Endothelial cell of umbilical vein (primary cell): ENCODE measurements around the gene ZNF385C. TPM values are rescaled to one million over a fixed set of nuclear protein-coding genes. Genes with fewer than 3 reads are reported as not detected.

Experiments
- BruUV-seq: library from RNA; stranded (reverse); fragments of 400-500 nt; replicated peaks from 2 replicates; lab custom pipeline; 2021; lab: Mats Ljungman, UMichigan
- CTCF ChIA-PET: fragments of 300-600, 350-600 bp; sonication (Branson Sonifier 250); formaldehyde crosslinking; loops from one replicate; lab custom pipeline; 2021; ENCODE audit warnings: antibody characterized with exemption, inconsistent platforms; lab: Charles Lee
- POLR2A ChIA-PET: fragments of 300-600, 350-600 bp; sonication (Branson Sonifier 250); formaldehyde crosslinking; loops from one replicate; lab custom pipeline; 2021; ENCODE audit warnings: antibody characterized with exemption, inconsistent platforms; lab: Charles Lee
- DNase-seq: peaks from one replicate; pipeline ENCODE4 v3.0.0-alpha.2; 2011; ENCODE audit warnings: low read depth, low spot score
- FAIRE-seq: peaks from 2 replicates; lab custom pipeline; 2011; peaks lifted over from hg19 to GRCh38; lab: Jason Lieb, UNC
- H2AFZ ChIP-seq: 2 replicates; pipeline ENCODE4 v1.6.0; 2012; ENCODE audit warnings: low read depth, low read length, control low read depth, inconsistent platforms
- H3K27ac ChIP-seq: 2 replicates; pipeline ENCODE4 v1.5.1; 2011; ENCODE audit warnings: low read depth, mild to moderate bottlenecking, control low read depth, low read length, moderate library complexity; ENCODE audit not compliant: insufficient read depth
- H3K27me3 ChIP-seq, 2 experiments: 2 replicates each; pipeline versions ENCODE4 v1.6.0 to v1.6.1; 2011; ENCODE audit warnings: low read length in 2 of 2, mixed read lengths in 1 of 2; ENCODE audit not compliant: control insufficient read depth in 2 of 2, insufficient read depth in 2 of 2
- H3K36me3 ChIP-seq, 2 experiments: 2 replicates in 1 of 2; 3 replicates in 1 of 2; pipeline ENCODE4 v1.5.1; 2011; ENCODE audit warnings: low read length in 2 of 2, mild to moderate bottlenecking in 1 of 2, moderate library complexity in 1 of 2; ENCODE audit not compliant: control insufficient read depth in 2 of 2, insufficient read depth in 2 of 2; ENCODE audit errors: extremely low read depth in 1 of 2
- H3K4me1 ChIP-seq: 3 replicates; pipeline ENCODE4 v1.5.1; 2011; ENCODE audit warnings: mild to moderate bottlenecking, low read length; ENCODE audit not compliant: control insufficient read depth, insufficient read depth; ENCODE audit errors: extremely low read depth
- H3K4me2 ChIP-seq: 2 replicates; pipeline ENCODE4 v1.6.1; 2011; ENCODE audit warnings: low read length, control low read depth, mixed read lengths; ENCODE audit not compliant: insufficient read depth
- H3K4me3 ChIP-seq, 3 experiments: fragments of 200-600 bp in 1 of 3; sonication (generic), shearing (Covaris generic) in 1 of 3; replicated peaks in 1 of 3; 2 replicates each; pipeline ENCODE4 v1.5.1; 2011 to 2016; ENCODE audit warnings: control low read depth in 3 of 3, low read length in 3 of 3, mild to moderate bottlenecking in 2 of 3, inconsistent platforms in 1 of 3, low read depth in 1 of 3, moderate library complexity in 1 of 3; ENCODE audit not compliant: insufficient read depth in 1 of 3
- H3K79me2 ChIP-seq: 2 replicates; pipeline ENCODE4 v1.6.0; 2012; ENCODE audit warnings: low read length, inconsistent platforms; ENCODE audit not compliant: control insufficient read depth, insufficient read depth
- H3K9ac ChIP-seq: replicated peaks from 2 replicates; pipeline ENCODE3; 2011; ENCODE audit warnings: low read length, control low read depth; ENCODE audit not compliant: insufficient read depth; ENCODE audit errors: extremely low read depth
- H3K9me1 ChIP-seq: replicated peaks from 3 replicates; pipeline ENCODE4 v1.6.0; 2011; ENCODE audit warnings: mild to moderate bottlenecking, low read length; ENCODE audit not compliant: control insufficient read depth, insufficient read depth; ENCODE audit errors: extremely low read depth
- H3K9me3 ChIP-seq: replicated peaks from 2 replicates; pipeline ENCODE4 v1.5.1; 2012; ENCODE audit warnings: low read length, inconsistent platforms; ENCODE audit not compliant: control insufficient read depth, insufficient read depth
- H4K20me1 ChIP-seq: replicated peaks from 2 replicates; pipeline ENCODE3; 2011; ENCODE audit warnings: mild to moderate bottlenecking, low read length; ENCODE audit not compliant: control insufficient read depth, insufficient read depth; ENCODE audit errors: extremely low read depth
- EZH2 ChIP-seq: IDR thresholded peaks from 2 replicates; pipeline ENCODE4 v1.6.1; 2012; ENCODE audit warnings: borderline replicate concordance, low read depth, mild to moderate bottlenecking, moderate library complexity, low read length, inconsistent platforms; ENCODE audit not compliant: severe bottlenecking
- FOS ChIP-seq: IDR thresholded peaks from 2 replicates; pipeline ENCODE4 v1.6.1; 2011; ENCODE audit warnings: mild to moderate bottlenecking, low read length, moderate library complexity, borderline replicate concordance; ENCODE audit not compliant: insufficient read depth
- GATA2 ChIP-seq: IDR thresholded peaks from 2 replicates; pipeline ENCODE4 v1.7.0; 2011; ENCODE audit warnings: low read depth, mild to moderate bottlenecking, moderate library complexity, mixed read lengths, low read length; ENCODE audit not compliant: insufficient read length, insufficient read depth
- JUN ChIP-seq: IDR thresholded peaks from 2 replicates; pipeline ENCODE4 v1.6.1; 2011; ENCODE audit warnings: borderline replicate concordance, low read depth; ENCODE audit not compliant: insufficient read length, insufficient read depth
- MYC ChIP-seq: IDR thresholded peaks from one replicate; pipeline ENCODE4 v1.6.1; 2011; ENCODE audit warnings: mild to moderate bottlenecking, low read depth, low read length
- POLR2A ChIP-seq: IDR thresholded peaks from 2 replicates; pipeline ENCODE4 v1.6.1; 2012; ENCODE audit warnings: low read depth, mild to moderate bottlenecking, control low read depth, low read length
- POLR2AphosphoS5 ChIP-seq: IDR thresholded peaks from 2 replicates; pipeline ENCODE4 v1.6.1; 2012; ENCODE audit warnings: low read depth, mild to moderate bottlenecking, control low read depth, low read length, moderate library complexity; ENCODE audit not compliant: insufficient read depth
- dilution Hi-C: fragments of 300-500 bp; cut with MboI; formaldehyde crosslinking; loops from one replicate; pipeline ENCODE4 v1.15.0; 2019; ENCODE audit warnings: low sequenced_read_pairs; ENCODE audit not compliant: extremely low pct_ligation_motif_present
- intact Hi-C: fragments of 100-400 bp; cut with micrococcal nuclease; formaldehyde crosslinking; loops from one replicate; pipeline ENCODE4 v1.10.0; 2022
- polyA plus RNA-seq, 4 experiments: library from polyadenylated mRNA; depleted of rRNA in 3 of 4; stranded (reverse) in 3 of 4; unstranded in 1 of 4; fragments of >200 nt; gene quantifications; 2 replicates each; pipeline versions ENCODE4 v1.2.1 to v1.2.3, GENCODE V29; 2011 to 2012; ENCODE audit warnings: missing spikeins in 1 of 4
- total RNA-seq: library from RNA; stranded (reverse); gene quantifications from 2 replicates; pipeline ENCODE4 v1.2.3, GENCODE V29; 2021
- TF ChIP-seq, protein P1 (sequence below): IDR thresholded peaks from 2 replicates; pipeline ENCODE4 v1.6.1; 2011; ENCODE audit not compliant: insufficient read depth, insufficient read length
- TF ChIP-seq, protein P2 (sequence below), 2 donors: IDR thresholded peaks; 1 replicate in 1 of 2; 2 replicates in 1 of 2; pipeline ENCODE4 v1.5.1; 2011; ENCODE audit warnings: low read length in 2 of 2, mild to moderate bottlenecking in 2 of 2, moderate library complexity in 2 of 2, control low read depth in 1 of 2, inconsistent platforms in 1 of 2, low read depth in 1 of 2; ENCODE audit not compliant: insufficient read depth in 1 of 2; ENCODE audit errors: extremely low read depth in 1 of 2

The ZNF385C gene
- total and polyA plus RNA-seq, 2 donors (not counting 3 experiments of a cell fraction or from before 2014, with no cell fraction given) = 0.07 TPM; not detected in 1

DNA sequence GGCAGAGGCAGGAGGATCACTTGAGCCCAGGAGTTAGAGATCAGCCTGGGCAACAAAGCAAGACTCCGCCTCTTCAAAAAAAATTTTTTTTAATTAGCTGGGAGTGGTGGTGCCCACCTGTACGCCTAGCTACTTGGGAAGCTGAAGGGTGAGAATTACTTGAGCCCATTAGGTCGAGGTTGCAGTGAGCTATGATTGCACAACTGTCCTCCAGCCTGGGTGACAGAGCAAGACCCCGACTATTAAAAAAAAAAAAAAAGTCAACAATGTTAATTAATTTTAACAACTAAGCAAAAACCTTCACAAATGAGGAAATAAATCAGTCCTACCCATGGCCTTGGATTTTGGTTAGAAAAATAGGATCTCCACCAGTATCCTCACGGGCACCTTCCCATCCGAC lies 8.9 kb upstream of the ZNF385C start:
- Histone ChIP-seq H3K4me1 (peaks cover 5% of the 10 kb centered on the region), H3K9me1 (no peaks in the 10 kb centered on the region), H3K27me3 (no peaks in the 10 kb centered on the region), H3K79me2 (no peaks in the 10 kb centered on the region), H3K9ac (no peak overlapping the region), H3K4me3 (no peak overlapping the region), H2AFZ (no peak overlapping the region), H3K36me3 (no peaks in the 10 kb centered on the region), H4K20me1 (no peaks in the 10 kb centered on the region), H3K4me2 (no peak overlapping the region), H3K27ac (no peak overlapping the region), H3K9me3 (no peaks in the 10 kb centered on the region)
- TF ChIP-seq, protein P1, sequence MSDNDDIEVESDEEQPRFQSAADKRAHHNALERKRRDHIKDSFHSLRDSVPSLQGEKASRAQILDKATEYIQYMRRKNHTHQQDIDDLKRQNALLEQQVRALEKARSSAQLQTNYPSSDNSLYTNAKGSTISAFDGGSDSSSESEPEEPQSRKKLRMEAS = no peak
- TF ChIP-seq GATA2 (no peak), EZH2 (no peak), POLR2AphosphoS5 (no peak), FOS (no peak), POLR2A (no peak), MYC (no peak), JUN (no peak)
- TF ChIP-seq, protein P2, sequence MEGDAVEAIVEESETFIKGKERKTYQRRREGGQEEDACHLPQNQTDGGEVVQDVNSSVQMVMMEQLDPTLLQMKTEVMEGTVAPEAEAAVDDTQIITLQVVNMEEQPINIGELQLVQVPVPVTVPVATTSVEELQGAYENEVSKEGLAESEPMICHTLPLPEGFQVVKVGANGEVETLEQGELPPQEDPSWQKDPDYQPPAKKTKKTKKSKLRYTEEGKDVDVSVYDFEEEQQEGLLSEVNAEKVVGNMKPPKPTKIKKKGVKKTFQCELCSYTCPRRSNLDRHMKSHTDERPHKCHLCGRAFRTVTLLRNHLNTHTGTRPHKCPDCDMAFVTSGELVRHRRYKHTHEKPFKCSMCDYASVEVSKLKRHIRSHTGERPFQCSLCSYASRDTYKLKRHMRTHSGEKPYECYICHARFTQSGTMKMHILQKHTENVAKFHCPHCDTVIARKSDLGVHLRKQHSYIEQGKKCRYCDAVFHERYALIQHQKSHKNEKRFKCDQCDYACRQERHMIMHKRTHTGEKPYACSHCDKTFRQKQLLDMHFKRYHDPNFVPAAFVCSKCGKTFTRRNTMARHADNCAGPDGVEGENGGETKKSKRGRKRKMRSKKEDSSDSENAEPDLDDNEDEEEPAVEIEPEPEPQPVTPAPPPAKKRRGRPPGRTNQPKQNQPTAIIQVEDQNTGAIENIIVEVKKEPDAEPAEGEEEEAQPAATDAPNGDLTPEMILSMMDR (IDR thresholded peaks at IDR 0.05; ENCODE audit: extremely low read depth in 1 of 2, insufficient read depth in 1 of 2, low read depth in 1 of 2, low read length in 2 of 2) = no peak
- no TSS peak for BruUV-seq
- ChIA-PET POLR2A (no interaction called here), CTCF (no interaction called here)
- dilution Hi-C loops (loop anchor here (25.0 kb wide), 1 partner anchor 145 kb away; the partner anchor contains the start of gene CNP), intact Hi-C loops (no loop called here)
- DNase-seq (no peak), FAIRE-seq (no peak)
